ENCODE measurements around the gene AQP12B. TPM values are rescaled to one million over a fixed set of nuclear protein-coding genes. Genes with fewer than 3 reads are reported as not detected.

Gene AQP12B
- total RNA-seq, 2 donors from 2014 or later: not detected

- no peaks in the 10 kb centered on the region for H3K9me3 ChIP-seq
- no peaks in the 10 kb centered on the region for H3K4me1 ChIP-seq (ENCODE audit: control insufficient read depth in 1 of 2, low read depth in 2 of 2)
- DNase-seq (ENCODE audit: low spot score) (no peak), ATAC-seq (ENCODE audit: insufficient number of reproducible peaks, low FRiP score, low read depth) (no peak)
- TF ChIP-seq, protein P1, sequence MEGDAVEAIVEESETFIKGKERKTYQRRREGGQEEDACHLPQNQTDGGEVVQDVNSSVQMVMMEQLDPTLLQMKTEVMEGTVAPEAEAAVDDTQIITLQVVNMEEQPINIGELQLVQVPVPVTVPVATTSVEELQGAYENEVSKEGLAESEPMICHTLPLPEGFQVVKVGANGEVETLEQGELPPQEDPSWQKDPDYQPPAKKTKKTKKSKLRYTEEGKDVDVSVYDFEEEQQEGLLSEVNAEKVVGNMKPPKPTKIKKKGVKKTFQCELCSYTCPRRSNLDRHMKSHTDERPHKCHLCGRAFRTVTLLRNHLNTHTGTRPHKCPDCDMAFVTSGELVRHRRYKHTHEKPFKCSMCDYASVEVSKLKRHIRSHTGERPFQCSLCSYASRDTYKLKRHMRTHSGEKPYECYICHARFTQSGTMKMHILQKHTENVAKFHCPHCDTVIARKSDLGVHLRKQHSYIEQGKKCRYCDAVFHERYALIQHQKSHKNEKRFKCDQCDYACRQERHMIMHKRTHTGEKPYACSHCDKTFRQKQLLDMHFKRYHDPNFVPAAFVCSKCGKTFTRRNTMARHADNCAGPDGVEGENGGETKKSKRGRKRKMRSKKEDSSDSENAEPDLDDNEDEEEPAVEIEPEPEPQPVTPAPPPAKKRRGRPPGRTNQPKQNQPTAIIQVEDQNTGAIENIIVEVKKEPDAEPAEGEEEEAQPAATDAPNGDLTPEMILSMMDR (IDR thresholded peaks at IDR 0.05): no peak
- no peak overlapping the region for H3K27ac ChIP-seq
- H3K27me3 ChIP-seq (replicated peaks; ENCODE audit: insufficient read depth): no peaks in the 10 kb centered on the region
- no peaks in the 10 kb centered on the region for H3K36me3 ChIP-seq
- H3K4me3 ChIP-seq: no peak overlapping the region
Measured at GRCh38 chr2:240648155-240648649, 34.5 kb downstream of the AQP12B start.

GRCh38 chr2:240647503-240648154, 35.1 kb downstream of the AQP12B start:
- TF ChIP-seq, protein P1 (IDR thresholded peaks at IDR 0.05): no peak
- no peaks in the 10 kb centered on the region for H3K9me3 ChIP-seq
- no peaks in the 10 kb centered on the region for H3K27me3 ChIP-seq (replicated peaks; ENCODE audit: insufficient read depth)
- H3K4me3 ChIP-seq: no peak overlapping the region
- ATAC-seq (ENCODE audit: insufficient number of reproducible peaks, low FRiP score, low read depth) (no peak), DNase-seq (ENCODE audit: low spot score) (no peak)
- no peak overlapping the region for H3K27ac ChIP-seq
- no peaks in the 10 kb centered on the region for H3K36me3 ChIP-seq
- H3K4me1 ChIP-seq (ENCODE audit: control insufficient read depth in 1 of 2, low read depth in 2 of 2): no peaks in the 10 kb centered on the region

DNA sequence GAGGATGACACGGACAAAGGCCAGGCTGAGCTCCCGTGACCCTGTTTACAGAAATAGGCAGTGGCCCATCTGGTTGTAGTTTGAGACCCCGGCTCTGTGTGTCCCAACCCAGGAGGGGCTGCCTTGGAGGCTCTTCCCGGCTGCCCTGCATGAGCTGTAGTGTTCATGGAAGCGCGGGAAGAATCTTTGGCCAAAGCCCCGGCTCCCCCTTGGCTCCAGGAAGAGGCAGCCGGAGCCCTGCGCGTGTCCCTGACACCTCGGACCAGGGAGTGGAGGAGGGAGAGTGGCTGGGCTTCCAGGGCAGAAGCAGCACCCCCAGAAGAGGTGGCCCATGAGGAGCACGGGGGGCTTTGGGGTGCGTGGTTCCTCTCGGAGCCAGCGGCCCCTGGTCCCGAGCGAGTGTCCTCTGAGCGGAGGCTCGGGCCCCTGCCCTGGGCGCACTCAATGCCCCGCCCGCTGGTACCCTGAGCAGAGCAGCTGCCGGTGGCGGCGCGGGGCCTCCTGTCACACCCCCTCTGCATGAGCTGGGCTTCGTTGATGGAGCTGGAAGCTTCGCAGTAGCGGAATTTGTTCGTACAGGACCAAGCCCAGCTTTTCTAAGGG, 35.7 kb downstream of the AQP12B start:
- H3K9me3 ChIP-seq: no peaks in the 10 kb centered on the region
- DNase-seq (ENCODE audit: low spot score) (no peak), ATAC-seq (ENCODE audit: insufficient number of reproducible peaks, low FRiP score, low read depth) (no peak)
- TF ChIP-seq, protein P1 (IDR thresholded peaks at IDR 0.05): no peak
- no peaks in the 10 kb centered on the region for H3K36me3 ChIP-seq
- H3K4me3 ChIP-seq: no peak overlapping the region
- H3K27ac ChIP-seq: no peak overlapping the region
- no peaks in the 10 kb centered on the region for H3K4me1 ChIP-seq (ENCODE audit: control insufficient read depth in 1 of 2, low read depth in 2 of 2)
- no peaks in the 10 kb centered on the region for H3K27me3 ChIP-seq (replicated peaks; ENCODE audit: insufficient read depth)

DNA sequence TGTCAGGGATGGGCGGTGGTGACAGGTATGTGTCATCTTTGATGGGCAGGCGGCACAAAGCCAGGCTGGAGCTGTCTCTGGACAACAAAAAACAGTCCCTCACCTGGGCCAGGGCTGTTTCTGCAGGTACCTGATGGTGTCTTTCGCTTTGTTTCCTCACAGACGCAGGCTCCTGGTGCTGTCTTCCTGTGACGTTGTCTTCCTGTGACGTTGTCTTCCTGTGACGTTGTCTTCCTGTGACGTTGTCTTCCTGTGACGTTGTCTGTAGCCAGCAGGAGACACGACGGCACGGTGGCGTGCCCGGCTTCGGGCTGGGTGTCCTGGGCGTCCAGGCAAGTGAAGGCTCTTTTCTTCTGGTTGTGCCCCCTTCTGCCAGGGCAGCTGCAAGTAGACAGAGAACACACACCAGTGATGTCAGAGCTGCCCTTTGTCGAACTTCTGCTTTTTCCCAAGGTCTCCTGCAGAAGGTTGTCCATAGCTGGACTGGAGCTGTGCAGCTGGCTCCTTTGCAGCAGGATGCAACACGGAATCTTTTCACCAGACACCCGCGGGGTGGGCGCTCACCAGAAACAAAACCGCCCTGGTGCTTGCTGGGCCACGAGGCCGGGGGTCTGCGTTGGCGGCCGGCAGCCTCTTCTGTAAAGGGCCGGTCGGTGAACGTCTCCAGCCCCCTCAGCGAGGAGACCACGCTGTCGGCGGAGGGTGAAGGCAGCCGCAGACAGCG, 36.3 kb downstream of the AQP12B start:
- ATAC-seq (ENCODE audit: insufficient number of reproducible peaks, low FRiP score, low read depth) (no peak), DNase-seq (ENCODE audit: low spot score) (no peak)
- TF ChIP-seq, protein P1 (IDR thresholded peaks at IDR 0.05): no peak
- no peak overlapping the region for H3K27ac ChIP-seq
- H3K27me3 ChIP-seq (replicated peaks; ENCODE audit: insufficient read depth): no peaks in the 10 kb centered on the region
- no peaks in the 10 kb centered on the region for H3K9me3 ChIP-seq
- no peaks in the 10 kb centered on the region for H3K36me3 ChIP-seq
- H3K4me1 ChIP-seq (ENCODE audit: control insufficient read depth in 1 of 2, low read depth in 2 of 2): no peaks in the 10 kb centered on the region
- no peak overlapping the region for H3K4me3 ChIP-seq

DNA sequence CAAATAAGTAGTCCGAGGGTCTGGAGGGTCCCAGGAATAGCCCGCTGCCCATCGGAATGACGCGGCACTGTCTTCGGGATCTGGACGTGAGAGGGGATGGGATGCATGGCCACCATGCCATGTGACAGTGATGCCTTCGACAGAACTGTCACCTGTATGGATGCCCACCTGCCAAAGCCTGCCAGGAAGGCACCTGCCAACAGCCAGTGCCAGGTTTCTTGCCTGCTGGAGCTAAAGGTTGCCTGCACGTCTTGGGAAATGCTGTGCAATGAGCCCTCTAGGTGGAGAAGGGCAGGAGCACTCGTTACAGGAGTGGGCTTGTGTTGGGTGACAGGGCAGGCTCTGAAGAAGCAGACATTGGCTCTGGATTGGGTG, 36.9 kb downstream of the AQP12B start:
- H3K27me3 ChIP-seq (replicated peaks; ENCODE audit: insufficient read depth): no peaks in the 10 kb centered on the region
- TF ChIP-seq, protein P1 (IDR thresholded peaks at IDR 0.05): no peak
- no peaks in the 10 kb centered on the region for H3K4me1 ChIP-seq (ENCODE audit: control insufficient read depth in 1 of 2, low read depth in 2 of 2)
- H3K27ac ChIP-seq: no peak overlapping the region
- DNase-seq (ENCODE audit: low spot score): no peak
- H3K4me3 ChIP-seq: no peak overlapping the region
- no peaks in the 10 kb centered on the region for H3K36me3 ChIP-seq
- no peak for ATAC-seq (ENCODE audit: insufficient number of reproducible peaks, low FRiP score, low read depth)
- no peaks in the 10 kb centered on the region for H3K9me3 ChIP-seq

Data from thoracic aorta (tissue), 2 donors.